Endothelial cell of umbilical vein (primary cell): ENCODE measurements around the gene IMPG2. TPM values are rescaled to one million over a fixed set of nuclear protein-coding genes. Genes with fewer than 3 reads are reported as not detected.

Experiments used
- BruUV-seq: library from RNA; stranded (reverse); fragments of 400-500 nt; replicated peaks from 2 replicates; lab custom pipeline; 2021; lab: Mats Ljungman, UMichigan
- CTCF ChIA-PET: fragments of 300-600, 350-600 bp; sonication (Branson Sonifier 250); formaldehyde crosslinking; loops from one replicate; lab custom pipeline; 2021; ENCODE audit warnings: antibody characterized with exemption, inconsistent platforms; lab: Charles Lee
- POLR2A ChIA-PET: fragments of 300-600, 350-600 bp; sonication (Branson Sonifier 250); formaldehyde crosslinking; loops from one replicate; lab custom pipeline; 2021; ENCODE audit warnings: antibody characterized with exemption, inconsistent platforms; lab: Charles Lee
- DNase-seq: peaks from one replicate; pipeline ENCODE4 v3.0.0-alpha.2; 2011; ENCODE audit warnings: low read depth, low spot score
- FAIRE-seq: peaks from 2 replicates; lab custom pipeline; 2011; peaks lifted over from hg19 to GRCh38; lab: Jason Lieb, UNC
- H2AFZ ChIP-seq: 2 replicates; pipeline ENCODE4 v1.6.0; 2012; ENCODE audit warnings: low read depth, low read length, control low read depth, inconsistent platforms
- H3K27ac ChIP-seq: 2 replicates; pipeline ENCODE4 v1.5.1; 2011; ENCODE audit warnings: low read depth, mild to moderate bottlenecking, control low read depth, low read length, moderate library complexity; ENCODE audit not compliant: insufficient read depth
- H3K27me3 ChIP-seq, 2 experiments: 2 replicates each; pipeline versions ENCODE4 v1.6.0 to v1.6.1; 2011; ENCODE audit warnings: low read length in 2 of 2, mixed read lengths in 1 of 2; ENCODE audit not compliant: control insufficient read depth in 2 of 2, insufficient read depth in 2 of 2
- H3K36me3 ChIP-seq, 2 experiments: 2 replicates in 1 of 2; 3 replicates in 1 of 2; pipeline ENCODE4 v1.5.1; 2011; ENCODE audit warnings: low read length in 2 of 2, mild to moderate bottlenecking in 1 of 2, moderate library complexity in 1 of 2; ENCODE audit not compliant: control insufficient read depth in 2 of 2, insufficient read depth in 2 of 2; ENCODE audit errors: extremely low read depth in 1 of 2
- H3K4me1 ChIP-seq: 3 replicates; pipeline ENCODE4 v1.5.1; 2011; ENCODE audit warnings: mild to moderate bottlenecking, low read length; ENCODE audit not compliant: control insufficient read depth, insufficient read depth; ENCODE audit errors: extremely low read depth
- H3K4me2 ChIP-seq: 2 replicates; pipeline ENCODE4 v1.6.1; 2011; ENCODE audit warnings: low read length, control low read depth, mixed read lengths; ENCODE audit not compliant: insufficient read depth
- H3K4me3 ChIP-seq, 3 experiments: fragments of 200-600 bp in 1 of 3; sonication (generic), shearing (Covaris generic) in 1 of 3; replicated peaks in 1 of 3; 2 replicates each; pipeline ENCODE4 v1.5.1; 2011 to 2016; ENCODE audit warnings: control low read depth in 3 of 3, low read length in 3 of 3, mild to moderate bottlenecking in 2 of 3, inconsistent platforms in 1 of 3, low read depth in 1 of 3, moderate library complexity in 1 of 3; ENCODE audit not compliant: insufficient read depth in 1 of 3
- H3K79me2 ChIP-seq: 2 replicates; pipeline ENCODE4 v1.6.0; 2012; ENCODE audit warnings: low read length, inconsistent platforms; ENCODE audit not compliant: control insufficient read depth, insufficient read depth
- H3K9ac ChIP-seq: replicated peaks from 2 replicates; pipeline ENCODE3; 2011; ENCODE audit warnings: low read length, control low read depth; ENCODE audit not compliant: insufficient read depth; ENCODE audit errors: extremely low read depth
- H3K9me1 ChIP-seq: replicated peaks from 3 replicates; pipeline ENCODE4 v1.6.0; 2011; ENCODE audit warnings: mild to moderate bottlenecking, low read length; ENCODE audit not compliant: control insufficient read depth, insufficient read depth; ENCODE audit errors: extremely low read depth
- H3K9me3 ChIP-seq: replicated peaks from 2 replicates; pipeline ENCODE4 v1.5.1; 2012; ENCODE audit warnings: low read length, inconsistent platforms; ENCODE audit not compliant: control insufficient read depth, insufficient read depth
- H4K20me1 ChIP-seq: replicated peaks from 2 replicates; pipeline ENCODE3; 2011; ENCODE audit warnings: mild to moderate bottlenecking, low read length; ENCODE audit not compliant: control insufficient read depth, insufficient read depth; ENCODE audit errors: extremely low read depth
- CTCF ChIP-seq, 2 donors: IDR thresholded peaks; 1 replicate in 1 of 2; 2 replicates in 1 of 2; pipeline ENCODE4 v1.5.1; 2011; ENCODE audit warnings: low read length in 2 of 2, mild to moderate bottlenecking in 2 of 2, moderate library complexity in 2 of 2, control low read depth in 1 of 2, inconsistent platforms in 1 of 2, low read depth in 1 of 2; ENCODE audit not compliant: insufficient read depth in 1 of 2; ENCODE audit errors: extremely low read depth in 1 of 2
- EZH2 ChIP-seq: IDR thresholded peaks from 2 replicates; pipeline ENCODE4 v1.6.1; 2012; ENCODE audit warnings: borderline replicate concordance, low read depth, mild to moderate bottlenecking, moderate library complexity, low read length, inconsistent platforms; ENCODE audit not compliant: severe bottlenecking
- FOS ChIP-seq: IDR thresholded peaks from 2 replicates; pipeline ENCODE4 v1.6.1; 2011; ENCODE audit warnings: mild to moderate bottlenecking, low read length, moderate library complexity, borderline replicate concordance; ENCODE audit not compliant: insufficient read depth
- GATA2 ChIP-seq: IDR thresholded peaks from 2 replicates; pipeline ENCODE4 v1.7.0; 2011; ENCODE audit warnings: low read depth, mild to moderate bottlenecking, moderate library complexity, mixed read lengths, low read length; ENCODE audit not compliant: insufficient read length, insufficient read depth
- MAX ChIP-seq: IDR thresholded peaks from 2 replicates; pipeline ENCODE4 v1.6.1; 2011; ENCODE audit not compliant: insufficient read depth, insufficient read length
- MYC ChIP-seq: IDR thresholded peaks from one replicate; pipeline ENCODE4 v1.6.1; 2011; ENCODE audit warnings: mild to moderate bottlenecking, low read depth, low read length
- POLR2A ChIP-seq: IDR thresholded peaks from 2 replicates; pipeline ENCODE4 v1.6.1; 2012; ENCODE audit warnings: low read depth, mild to moderate bottlenecking, control low read depth, low read length
- POLR2AphosphoS5 ChIP-seq: IDR thresholded peaks from 2 replicates; pipeline ENCODE4 v1.6.1; 2012; ENCODE audit warnings: low read depth, mild to moderate bottlenecking, control low read depth, low read length, moderate library complexity; ENCODE audit not compliant: insufficient read depth
- dilution Hi-C: fragments of 300-500 bp; cut with MboI; formaldehyde crosslinking; loops from one replicate; pipeline ENCODE4 v1.15.0; 2019; ENCODE audit warnings: low sequenced_read_pairs; ENCODE audit not compliant: extremely low pct_ligation_motif_present
- intact Hi-C: fragments of 100-400 bp; cut with micrococcal nuclease; formaldehyde crosslinking; loops from one replicate; pipeline ENCODE4 v1.10.0; 2022
- polyA plus RNA-seq, 4 experiments: library from polyadenylated mRNA; depleted of rRNA in 3 of 4; stranded (reverse) in 3 of 4; unstranded in 1 of 4; fragments of >200 nt; gene quantifications; 2 replicates each; pipeline versions ENCODE4 v1.2.1 to v1.2.3, GENCODE V29; 2011 to 2012; ENCODE audit warnings: missing spikeins in 1 of 4
- total RNA-seq: library from RNA; stranded (reverse); gene quantifications from 2 replicates; pipeline ENCODE4 v1.2.3, GENCODE V29; 2021

Gene IMPG2
- total and polyA plus RNA-seq, 2 donors (not counting 3 experiments of a cell fraction or from before 2014, with no cell fraction given), result 0.39 to 0.71 TPM

- no peaks in the 10 kb centered on the region for H3K79me2 ChIP-seq
- POLR2A ChIA-PET, result no interaction called here
- dilution Hi-C loops (no loop called here), intact Hi-C loops (no loop called here)
- H3K4me2 ChIP-seq, result no peak overlapping the region
- no peak overlapping the region for H2AFZ ChIP-seq
- H3K9ac ChIP-seq, result no peak overlapping the region
- H3K4me1 ChIP-seq, result no peaks in the 10 kb centered on the region
- H3K4me3 ChIP-seq, result no peak overlapping the region
- TF ChIP-seq GATA2 (no peak), MYC (no peak), CTCF (IDR thresholded peaks at IDR 0.05; ENCODE audit: extremely low read depth in 1 of 2, insufficient read depth in 1 of 2, low read depth in 1 of 2, low read length in 2 of 2) (no peak), FOS (no peak), POLR2AphosphoS5 (no peak), EZH2 (no peak), MAX (no peak), POLR2A (no peak)
- no peak for FAIRE-seq
- no peaks in the 10 kb centered on the region for H3K9me1 ChIP-seq
- CTCF ChIA-PET, result no interaction called here
- no peaks in the 10 kb centered on the region for H3K9me3 ChIP-seq
- H3K36me3 ChIP-seq, result no peaks in the 10 kb centered on the region
- H3K27me3 ChIP-seq, result no peaks in the 10 kb centered on the region
- H4K20me1 ChIP-seq, result no peaks in the 10 kb centered on the region
- BruUV-seq, result no TSS peak
- no peak overlapping the region for H3K27ac ChIP-seq
- no peak for DNase-seq
Measured at GRCh38 chr3:101235048-101235447, 85.3 kb downstream of the IMPG2 start.
